PC-3 (cell line): Measurements from ENCODE around the gene ZNF732.

Experiments used
- EZH2 ChIP-seq: fragments of 300-600 bp; sonication (generic); IDR thresholded peaks from one replicate; pipeline ENCODE4 v1.6.1; 2017; ENCODE audit warnings: antibody characterized with exemption, mild to moderate bottlenecking, low read length; ENCODE audit not compliant: unreplicated experiment
- EZH2phosphoT487 ChIP-seq: fragments of 300-600 bp; sonication (generic); IDR thresholded peaks from 2 replicates; pipeline ENCODE4 v1.6.1; 2018; ENCODE audit warnings: mild to moderate bottlenecking, antibody characterized with exemption, low read length, borderline replicate concordance
- TF ChIP-seq, protein P1 (sequence below): fragments of 300-600 bp; sonication (generic); conservative IDR thresholded peaks from 2 replicates; pipeline ENCODE4 v1.5.1; 2017; ENCODE audit warnings: antibody characterized with exemption, low read depth, mild to moderate bottlenecking, low read length

DNA sequence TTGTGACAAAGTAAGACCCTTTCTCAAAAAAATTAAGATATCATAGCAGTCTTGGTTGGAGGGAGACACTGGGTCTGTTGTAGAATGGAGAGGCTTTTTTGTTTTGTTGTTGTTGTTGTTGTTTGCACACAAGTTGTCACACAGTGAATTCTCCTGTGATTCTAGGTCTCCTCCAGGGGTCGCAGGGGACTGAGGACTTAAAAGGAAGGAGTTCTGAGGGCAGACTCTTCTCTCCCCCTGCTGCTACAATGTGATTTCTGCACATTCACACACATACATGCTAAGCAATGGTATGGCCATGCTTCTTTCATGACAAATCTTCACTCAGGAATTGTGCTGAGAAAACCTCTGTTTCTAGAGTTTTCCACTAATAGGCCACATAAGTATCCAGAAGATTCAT, 71.1 kb downstream of the ZNF732 start:
- TF ChIP-seq, protein P1, sequence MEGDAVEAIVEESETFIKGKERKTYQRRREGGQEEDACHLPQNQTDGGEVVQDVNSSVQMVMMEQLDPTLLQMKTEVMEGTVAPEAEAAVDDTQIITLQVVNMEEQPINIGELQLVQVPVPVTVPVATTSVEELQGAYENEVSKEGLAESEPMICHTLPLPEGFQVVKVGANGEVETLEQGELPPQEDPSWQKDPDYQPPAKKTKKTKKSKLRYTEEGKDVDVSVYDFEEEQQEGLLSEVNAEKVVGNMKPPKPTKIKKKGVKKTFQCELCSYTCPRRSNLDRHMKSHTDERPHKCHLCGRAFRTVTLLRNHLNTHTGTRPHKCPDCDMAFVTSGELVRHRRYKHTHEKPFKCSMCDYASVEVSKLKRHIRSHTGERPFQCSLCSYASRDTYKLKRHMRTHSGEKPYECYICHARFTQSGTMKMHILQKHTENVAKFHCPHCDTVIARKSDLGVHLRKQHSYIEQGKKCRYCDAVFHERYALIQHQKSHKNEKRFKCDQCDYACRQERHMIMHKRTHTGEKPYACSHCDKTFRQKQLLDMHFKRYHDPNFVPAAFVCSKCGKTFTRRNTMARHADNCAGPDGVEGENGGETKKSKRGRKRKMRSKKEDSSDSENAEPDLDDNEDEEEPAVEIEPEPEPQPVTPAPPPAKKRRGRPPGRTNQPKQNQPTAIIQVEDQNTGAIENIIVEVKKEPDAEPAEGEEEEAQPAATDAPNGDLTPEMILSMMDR, result no peak
- no peak for TF ChIP-seq EZH2
- TF ChIP-seq EZH2phosphoT487, result no peak
